Bone marrow (tissue), 2 donors: ENCODE results near the gene ASPHD1.

Experiments used
- DNase-seq, 2 donors: peaks; one replicate each; lab custom pipeline; 2025; lab: John Stamatoyannopoulos, UW

ASPHD1 gene

DNA sequence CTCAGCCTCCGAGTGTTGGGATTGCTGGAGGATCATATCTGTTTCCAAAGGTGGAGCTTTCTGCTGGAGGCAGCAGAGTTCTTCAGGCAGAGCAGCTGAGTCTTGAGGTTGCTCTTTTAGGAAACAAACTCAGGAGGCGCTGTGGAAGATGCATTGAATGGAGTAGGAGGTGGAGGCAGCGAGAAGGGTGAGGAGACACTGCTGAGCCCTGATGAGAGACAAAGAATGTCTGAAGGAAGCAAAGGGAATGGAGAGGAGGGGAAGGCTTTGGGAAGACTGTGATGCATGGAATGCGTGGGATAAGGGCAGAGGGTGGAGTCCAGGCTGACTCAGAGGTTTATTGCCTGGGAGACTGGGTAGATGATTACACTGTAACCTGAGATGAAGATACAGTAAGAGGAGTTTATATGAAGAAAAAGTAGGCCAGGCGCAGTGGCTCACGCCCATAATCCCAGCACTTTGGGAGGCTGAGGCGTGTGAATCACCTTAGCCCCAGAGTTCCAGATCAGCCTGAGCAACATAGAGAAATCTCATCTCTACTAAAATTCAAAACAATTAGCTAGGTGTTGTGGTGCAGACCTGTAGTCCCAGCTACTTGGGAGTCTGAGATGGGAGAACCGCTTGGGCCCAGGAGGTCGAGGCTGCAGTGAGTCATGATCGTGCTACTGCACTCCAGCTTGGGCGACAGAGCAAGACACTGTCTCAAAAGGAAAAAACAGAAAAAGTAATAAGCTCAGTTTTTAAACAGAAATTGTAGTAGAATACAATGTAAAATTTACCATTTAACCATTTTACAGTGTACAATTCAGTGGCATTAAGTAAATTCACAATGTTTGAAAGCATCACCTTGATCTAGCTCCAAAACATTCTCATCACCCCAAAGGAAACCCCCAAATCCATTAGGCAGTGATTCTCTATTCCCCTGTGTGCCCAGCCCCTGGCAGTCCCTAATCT, 43.8 kb downstream of the ASPHD1 start:
- no peak for DNase-seq

DNA sequence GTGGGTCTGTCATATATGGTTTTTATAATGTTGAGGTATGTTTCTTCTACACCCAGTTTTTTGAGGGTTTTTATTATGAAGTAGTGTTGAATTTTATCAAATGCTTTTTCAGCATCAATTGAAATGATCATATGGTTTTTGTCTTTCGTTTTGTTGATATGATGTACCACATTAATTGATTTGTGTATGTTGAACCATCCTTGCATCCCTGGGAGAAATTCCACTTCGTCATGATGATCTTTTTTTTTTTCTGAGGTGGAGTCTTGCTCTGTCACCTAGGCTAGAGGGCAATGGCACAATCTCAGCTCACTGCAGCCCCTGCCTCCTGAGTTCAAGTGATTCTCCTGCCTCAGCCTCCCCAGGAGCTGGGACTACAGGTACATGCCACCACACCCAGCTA, 47.6 kb downstream of the ASPHD1 start:
- no peak for DNase-seq

DNA sequence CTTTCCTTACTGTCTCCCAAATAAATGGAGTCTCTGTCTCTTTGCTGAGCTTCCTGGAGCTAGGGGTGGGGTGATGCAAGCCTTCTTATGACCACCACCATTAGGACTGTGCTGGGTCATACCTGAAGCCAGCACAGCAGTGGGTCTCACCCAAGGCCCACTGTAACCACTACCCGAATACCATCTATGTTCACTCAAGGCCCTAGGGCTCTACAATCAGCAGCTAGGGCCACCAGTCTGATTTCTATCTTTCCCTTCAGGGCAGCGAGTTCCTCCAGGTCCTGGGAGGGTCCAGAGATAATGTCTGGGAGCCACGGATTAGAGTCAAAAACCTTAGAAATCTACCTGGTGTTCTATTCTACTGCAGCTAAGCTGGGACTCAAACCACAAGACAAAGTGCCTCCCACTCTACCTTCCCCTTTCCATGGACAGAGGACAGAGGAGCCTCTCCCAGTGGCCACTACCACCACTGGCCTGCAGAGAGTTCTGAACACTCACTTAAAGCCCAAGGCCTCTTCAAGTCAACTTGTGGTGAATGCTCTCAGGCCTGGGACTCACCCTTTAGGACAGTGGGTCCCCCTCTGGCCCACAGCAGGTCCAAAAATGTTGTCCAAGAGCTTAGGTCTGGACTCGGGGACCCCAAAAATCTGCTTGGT, 50.6 kb downstream of the ASPHD1 start:
- no peak for DNase-seq

DNA sequence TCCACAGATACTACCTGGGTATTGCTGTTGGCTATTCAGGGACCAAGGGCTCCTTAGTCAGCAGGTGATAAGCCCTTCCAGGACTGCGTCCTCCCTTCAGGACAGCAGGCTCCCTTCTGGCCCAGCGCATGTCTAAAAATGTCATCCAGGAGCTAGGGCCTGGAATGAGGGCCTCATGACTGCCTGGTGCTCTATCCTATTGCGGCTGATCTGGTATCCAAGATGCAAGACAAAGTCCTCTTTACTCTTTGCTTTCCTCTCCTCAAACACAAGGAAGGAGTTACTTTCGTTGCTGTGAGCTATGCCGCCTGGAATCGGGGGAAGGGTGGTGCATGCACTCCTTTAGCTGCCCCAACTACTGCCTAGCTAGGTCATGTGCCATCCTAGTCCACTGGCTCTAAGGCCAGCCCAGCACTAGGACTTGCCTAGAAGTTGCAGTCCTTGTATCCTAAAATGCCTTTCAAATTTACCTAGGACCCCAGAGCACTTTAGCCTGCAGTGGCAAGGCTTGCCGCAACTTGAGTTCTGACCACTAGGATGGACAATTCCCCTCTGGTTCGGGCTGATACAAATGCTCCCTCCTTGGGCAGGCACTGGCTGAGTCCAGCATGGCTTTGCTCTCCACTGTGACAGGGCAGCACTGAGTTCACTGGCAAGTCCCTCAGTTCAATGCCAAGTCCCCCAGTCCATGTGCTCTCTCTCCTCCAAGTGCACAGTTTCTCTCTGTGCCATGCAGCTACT, 51.5 kb downstream of the ASPHD1 start:
- DNase-seq = no peak
